Inflammatory macrophage (primary cell): Measurements from ENCODE around the gene ZNF277.

Experiments used
- DNase-seq, 2 donors: peaks; one replicate each; pipeline ENCODE4 v3.0.0-alpha.2; 2020 to 2022

ZNF277 gene

GRCh38 chr7:112358513-112358912, 152.0 kb downstream of the ZNF277 start:
- DNase-seq = no peak

- DNase-seq = no peak
Measured at GRCh38 chr7:112359086-112359485, 152.6 kb downstream of the ZNF277 start.

- DNase-seq = no peak
Measured at GRCh38 chr7:112360681-112361080, 154.2 kb downstream of the ZNF277 start.

- no peak for DNase-seq
Measured at GRCh38 chr7:112361154-112361553, 154.7 kb downstream of the ZNF277 start.

DNA sequence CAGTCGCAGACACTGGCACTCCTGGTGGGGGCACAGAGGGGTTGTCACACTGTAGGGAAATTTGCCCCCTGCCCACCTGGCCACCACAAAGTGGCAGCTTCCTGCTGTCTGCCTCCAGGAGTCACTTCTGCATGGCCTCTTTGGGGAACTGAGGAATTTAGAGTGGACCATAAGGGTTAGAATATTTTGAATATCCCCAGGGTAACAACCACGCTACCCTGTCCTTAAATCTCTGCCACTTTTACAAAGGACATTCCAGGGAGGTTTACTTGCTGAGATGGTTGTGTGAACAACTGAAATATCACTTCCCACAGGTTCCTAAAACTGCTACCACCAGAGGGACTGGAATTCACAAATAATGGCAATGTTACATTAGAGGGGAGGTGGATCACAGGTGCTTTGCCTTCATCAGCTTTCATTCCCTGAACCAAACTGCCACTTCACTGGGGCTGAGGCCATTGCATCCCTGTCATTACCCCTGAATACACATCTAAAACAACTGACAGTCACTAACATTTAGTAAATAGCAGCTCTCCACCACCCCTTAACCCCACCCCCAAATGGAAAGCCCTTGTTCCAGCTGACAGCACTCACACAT, 155.7 kb downstream of the ZNF277 start:
- DNase-seq = no peak

- DNase-seq = no peak
Measured at GRCh38 chr7:112362731-112363131, 156.2 kb downstream of the ZNF277 start.

DNA sequence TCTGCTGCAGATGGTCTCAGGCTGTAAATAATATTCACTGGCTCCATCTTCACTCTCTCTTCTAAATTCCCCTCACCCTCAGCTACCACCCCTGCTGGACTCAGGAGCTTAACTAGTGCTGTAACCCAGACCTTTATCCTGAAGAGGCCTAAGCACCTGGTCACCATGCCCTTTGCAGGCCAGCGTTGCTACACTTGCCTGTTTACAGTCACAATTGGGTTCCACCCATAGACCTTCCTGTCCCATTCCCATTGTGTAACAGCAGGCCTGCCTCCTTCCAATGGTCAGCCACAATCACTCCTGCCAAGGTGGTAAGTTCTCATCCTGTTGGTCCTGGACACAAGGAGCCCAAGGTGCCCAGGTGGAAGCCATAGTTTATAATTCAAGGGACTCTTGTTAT, 157.9 kb downstream of the ZNF277 start:
- no peak for DNase-seq

DNA sequence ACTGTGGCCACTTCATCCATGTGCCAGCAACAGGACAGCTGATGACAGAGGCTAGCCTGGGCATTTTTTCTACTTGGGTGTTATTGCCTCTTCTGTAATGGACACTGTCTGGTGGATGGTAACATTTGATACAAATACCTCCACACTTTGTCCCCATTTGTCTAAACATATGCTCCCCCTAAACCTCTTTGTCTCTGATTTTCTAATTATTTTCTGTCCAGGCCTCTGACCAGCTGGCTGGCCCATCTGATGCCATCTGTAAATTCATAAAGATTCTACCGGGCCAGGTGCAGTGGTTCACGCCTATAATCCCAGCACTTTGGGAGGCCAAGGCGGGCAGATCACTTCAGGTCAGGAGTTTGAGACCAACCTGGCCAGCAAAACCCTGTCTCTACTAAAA, 159.1 kb downstream of the ZNF277 start:
- DNase-seq = no peak

GRCh38 chr7:112366886-112367285, 160.4 kb downstream of the ZNF277 start:
- no peak for DNase-seq

DNA sequence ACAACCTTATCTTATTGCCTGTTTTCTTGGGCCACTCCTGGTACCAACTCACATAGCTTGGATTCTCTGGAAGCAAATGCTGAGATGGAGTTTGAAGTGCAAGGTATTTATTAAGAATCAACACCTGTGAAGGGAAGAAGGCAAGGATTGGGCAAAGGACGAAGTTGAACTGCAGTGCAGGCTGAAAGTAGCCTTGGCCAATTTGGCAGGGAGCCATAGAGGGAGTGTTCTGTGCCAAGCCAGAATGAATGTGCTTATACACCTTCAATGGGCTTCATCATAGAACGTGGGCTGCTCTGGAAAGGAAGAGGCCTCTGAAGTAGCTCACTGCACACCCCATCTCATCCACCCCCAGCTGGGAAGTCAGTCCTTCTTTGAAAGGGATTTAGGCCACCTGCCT, 163.9 kb downstream of the ZNF277 start:
- DNase-seq = no peak

DNA sequence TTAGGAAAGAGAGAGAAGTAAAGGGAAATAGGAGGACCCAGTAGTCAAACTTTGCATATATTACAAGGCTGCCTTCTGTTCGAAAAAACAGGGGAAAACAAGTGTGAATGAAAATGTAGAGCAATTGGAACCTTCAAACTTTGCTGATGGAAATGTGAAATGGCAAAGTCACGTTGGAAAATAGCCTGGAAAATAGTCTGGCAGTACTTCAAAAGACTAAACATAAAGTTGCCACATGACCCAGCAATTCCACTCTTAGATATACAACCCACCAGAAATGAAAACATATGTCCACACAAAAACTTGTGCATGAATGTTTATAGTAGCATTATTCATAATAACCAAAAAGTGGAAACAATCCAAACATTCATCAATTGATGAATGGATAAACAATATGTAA, 165.2 kb downstream of the ZNF277 start:
- no peak for DNase-seq

DNA sequence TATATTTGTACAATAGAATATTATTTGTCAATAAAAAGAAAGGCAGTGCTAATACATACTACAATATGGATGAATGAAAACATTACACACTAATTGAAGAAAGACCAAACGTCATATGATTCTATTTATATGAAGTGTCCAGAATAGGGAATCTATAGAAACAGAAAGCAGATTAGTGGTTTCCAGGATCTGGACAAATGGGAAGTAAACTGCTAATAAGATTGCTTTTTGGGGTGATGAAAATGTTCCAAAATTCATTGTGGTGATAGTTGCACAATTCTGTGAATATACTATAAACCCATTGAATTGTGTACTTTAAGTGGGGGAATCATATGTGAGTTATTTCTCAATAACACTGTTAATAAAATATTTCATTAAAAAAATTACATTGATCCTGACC, 165.6 kb downstream of the ZNF277 start:
- DNase-seq = peak in 1 of 2 donors; percentile 22

DNA sequence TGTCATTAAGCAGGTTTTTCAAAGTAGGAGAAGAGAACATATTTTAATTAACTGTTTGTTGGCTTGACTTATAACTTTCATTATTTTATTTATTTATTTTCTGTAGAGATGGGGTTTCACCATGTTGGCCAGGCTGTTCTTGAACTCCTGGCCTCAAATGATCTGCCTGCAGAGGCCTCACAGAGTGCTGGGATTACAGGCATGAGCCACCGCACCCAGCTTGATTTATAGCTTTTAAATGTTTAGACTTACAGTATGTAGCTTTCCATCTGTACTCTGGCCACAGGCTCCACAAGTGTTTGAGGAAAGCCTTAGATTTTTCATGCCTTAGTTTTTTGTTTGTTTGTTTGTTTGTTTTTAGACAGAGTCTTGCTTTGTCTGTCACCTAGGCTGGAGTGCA, 171.1 kb downstream of the ZNF277 start:
- no peak for DNase-seq

GRCh38 chr7:112381311-112382091, 175.0 kb downstream of the ZNF277 start:
- no peak for DNase-seq

DNA sequence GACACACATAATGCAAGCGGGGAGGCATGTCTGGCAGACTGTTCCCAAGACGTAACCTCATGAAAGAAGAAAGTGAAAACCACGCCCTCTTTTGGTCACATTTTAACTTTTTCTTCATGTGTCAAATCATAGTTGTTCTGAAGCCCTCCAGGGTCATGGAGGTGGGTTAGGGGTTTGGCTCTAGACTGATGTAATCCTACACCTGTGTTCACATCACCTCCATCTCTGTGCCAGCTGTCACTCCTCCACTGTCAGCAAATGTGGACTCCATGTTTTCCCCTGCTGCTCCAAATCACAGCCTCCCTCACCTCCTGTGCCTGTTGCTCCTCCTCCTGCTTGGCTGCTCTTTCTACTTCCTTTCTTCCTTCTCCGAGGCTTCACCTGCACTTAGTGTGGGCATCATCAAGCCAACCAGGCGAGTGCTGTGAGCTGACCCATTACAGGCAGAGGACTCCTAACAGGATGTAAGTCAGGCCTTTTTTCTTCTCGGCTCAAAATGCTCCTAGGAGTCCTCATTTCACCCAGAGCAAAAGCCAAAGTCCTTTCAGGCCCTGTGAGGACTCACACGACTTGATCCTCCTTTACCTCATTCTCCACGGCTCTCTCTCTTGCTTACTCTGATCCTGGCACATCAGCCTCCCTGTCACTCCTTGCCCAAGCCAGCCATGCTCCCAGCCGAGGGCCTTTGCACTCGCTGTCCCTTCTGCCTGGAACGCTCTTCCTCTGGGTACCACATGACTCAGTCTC, 177.3 kb downstream of the ZNF277 start:
- DNase-seq = peak in 1 of 2 donors; percentile 17

DNA sequence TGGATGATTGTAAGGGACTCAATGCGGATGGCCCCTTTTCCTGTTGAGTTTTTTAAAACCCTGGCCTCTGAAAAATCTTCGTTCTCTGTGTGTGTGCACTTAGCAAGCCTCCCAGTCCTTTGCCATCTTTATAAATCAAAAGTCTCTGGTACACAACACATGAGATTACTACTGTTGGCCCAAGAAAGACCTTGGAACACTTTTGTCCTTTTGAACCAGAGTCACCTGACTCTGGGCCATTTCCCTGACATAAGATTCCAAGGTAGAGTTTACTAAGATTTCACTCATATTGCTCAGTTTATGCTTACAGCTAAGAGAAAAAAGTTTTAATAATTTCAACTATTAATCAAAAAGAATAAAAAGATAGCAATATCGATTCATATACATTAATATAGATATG, 179.0 kb downstream of the ZNF277 start:
- no peak for DNase-seq

GRCh38 chr7:112386619-112387018, 180.1 kb downstream of the ZNF277 start:
- no peak for DNase-seq

DNA sequence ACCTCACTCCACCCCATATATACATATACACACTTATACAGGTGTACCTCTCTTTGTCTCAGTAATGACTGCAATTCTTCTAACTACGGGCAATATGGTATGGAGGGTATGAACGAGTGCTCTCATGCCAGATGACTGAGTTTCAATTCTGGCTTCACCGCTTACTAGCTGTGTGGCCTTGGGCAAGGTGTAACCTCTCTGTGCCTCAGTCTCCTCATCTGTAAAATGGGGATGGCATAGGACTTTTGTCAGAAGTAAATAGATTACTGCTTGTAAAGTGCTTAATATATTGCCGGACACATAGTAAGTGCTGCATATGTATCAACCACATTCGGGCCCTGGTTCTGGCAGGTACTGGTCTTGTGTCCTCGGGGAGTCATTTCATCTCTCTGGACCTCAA, 183.7 kb downstream of the ZNF277 start:
- DNase-seq = no peak

DNA sequence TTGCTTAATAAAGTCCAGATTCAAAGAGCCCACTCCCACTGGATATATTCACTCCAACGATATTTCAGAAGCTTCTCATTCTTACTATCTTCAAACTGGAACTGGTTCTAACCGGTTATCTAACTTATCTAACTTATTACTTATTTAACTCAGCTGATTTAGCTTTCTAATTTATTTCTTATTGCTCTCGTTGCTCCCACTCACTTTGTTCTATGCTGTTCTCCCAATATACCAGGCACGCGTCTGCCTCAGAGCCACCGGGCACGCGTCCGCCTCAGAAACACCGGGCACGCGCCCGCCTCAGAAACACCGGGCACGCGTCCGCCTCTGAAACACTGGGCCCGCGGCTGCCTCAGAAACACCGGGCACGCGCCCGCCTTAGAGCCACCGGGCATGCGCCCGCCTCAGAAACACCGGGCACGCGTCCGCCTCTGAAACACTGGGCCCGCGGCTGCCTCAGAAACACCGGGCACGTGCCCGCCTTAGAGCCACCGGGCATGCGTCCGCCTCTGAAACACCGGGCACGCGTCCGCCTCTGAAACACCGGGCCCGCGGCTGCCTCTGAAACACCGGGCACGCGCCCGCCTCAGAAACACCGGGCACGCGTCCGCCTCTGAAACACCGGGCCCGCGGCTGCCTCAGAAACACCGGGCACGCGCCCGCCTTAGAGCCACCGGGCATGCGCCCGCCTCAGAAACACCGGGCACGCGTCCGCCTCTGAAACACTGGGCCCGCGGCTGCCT, 184.8 kb downstream of the ZNF277 start:
- DNase-seq = peak; percentile 45 to 58

DNA sequence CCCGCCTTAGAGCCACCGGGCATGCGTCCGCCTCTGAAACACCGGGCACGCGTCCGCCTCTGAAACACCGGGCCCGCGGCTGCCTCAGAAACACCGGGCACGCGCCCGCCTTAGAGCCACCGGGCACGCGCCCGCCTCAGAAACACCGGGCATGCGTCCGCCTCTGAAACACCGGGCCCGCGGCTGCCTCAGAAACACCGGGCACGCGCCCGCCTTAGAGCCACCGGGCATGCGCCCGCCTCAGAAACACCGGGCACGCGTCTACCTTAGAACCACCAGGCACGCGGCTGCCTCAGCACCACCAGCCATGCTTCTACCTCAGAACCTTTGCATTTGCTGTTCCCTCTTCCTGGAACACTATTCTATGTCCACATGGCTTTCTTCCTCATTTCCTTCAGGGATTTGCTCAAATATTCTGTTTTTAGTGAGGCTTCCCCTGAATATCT, 185.4 kb downstream of the ZNF277 start:
- peak; percentile 34 to 55 for DNase-seq
